H9 (cell line): ENCODE data around the gene MB. TPM values are rescaled to one million over a fixed set of nuclear protein-coding genes. Genes with fewer than 3 reads are reported as not detected.

Source experiments
- DNase-seq: peaks from one replicate; pipeline ENCODE4 v3.0.0-alpha.2; 2017
- H2AFZ ChIP-seq: one replicate; pipeline ENCODE4 v1.6.1; 2013; ENCODE audit warnings: mild to moderate bottlenecking, low read length, control low read depth, moderate library complexity
- H2AK5ac ChIP-seq: 2 replicates; pipeline ENCODE4 v1.6.1; 2013; ENCODE audit warnings: low read length, control low read depth, mixed read lengths; ENCODE audit not compliant: insufficient read length
- H2BK120ac ChIP-seq: one replicate; pipeline ENCODE4 v1.6.1; 2013; ENCODE audit warnings: low read depth, mild to moderate bottlenecking, low read length, control low read depth, inconsistent platforms; ENCODE audit not compliant: poor library complexity, severe bottlenecking
- H2BK12ac ChIP-seq: 2 replicates; pipeline ENCODE4 v1.6.1; 2013; ENCODE audit warnings: low read length, control low read depth, mixed read lengths, low read depth; ENCODE audit not compliant: insufficient read length
- H2BK15ac ChIP-seq: 2 replicates; pipeline ENCODE4 v1.6.1; 2013; ENCODE audit warnings: low read depth, low read length, control low read depth
- H2BK20ac ChIP-seq: one replicate; pipeline ENCODE4 v1.6.1; 2013; ENCODE audit warnings: low read depth, mild to moderate bottlenecking, low read length, control low read depth, inconsistent platforms; ENCODE audit not compliant: poor library complexity, severe bottlenecking
- H2BK5ac ChIP-seq: 2 replicates; pipeline ENCODE4 v1.6.1; 2013; ENCODE audit warnings: low read length, control low read depth, mixed read lengths; ENCODE audit not compliant: insufficient read length
- H3K14ac ChIP-seq: 2 replicates; pipeline ENCODE4 v1.6.1; 2013; ENCODE audit warnings: low read length, control low read depth; ENCODE audit not compliant: insufficient read depth
- H3K18ac ChIP-seq: 2 replicates; pipeline ENCODE4 v1.6.1; 2013; ENCODE audit warnings: low read depth, mild to moderate bottlenecking, mixed read lengths, low read length, control low read depth; ENCODE audit not compliant: insufficient read length
- H3K23ac ChIP-seq: 2 replicates; pipeline ENCODE4 v1.6.1; 2013; ENCODE audit warnings: low read length, control low read depth, mixed read lengths, low read depth; ENCODE audit not compliant: insufficient read length
- H3K23me2 ChIP-seq: 2 replicates; pipeline ENCODE4 v1.6.1; 2013; ENCODE audit warnings: low read depth, mild to moderate bottlenecking, mixed read lengths, low read length, control low read depth; ENCODE audit not compliant: insufficient read length, poor library complexity, severe bottlenecking
- H3K27ac ChIP-seq: 2 replicates; pipeline ENCODE4 v1.5.1; 2013; ENCODE audit warnings: low read length, control low read depth, mixed read lengths, low read depth; ENCODE audit not compliant: insufficient read length
- H3K27me3 ChIP-seq: 2 replicates; pipeline ENCODE4 v1.6.1; 2013; ENCODE audit warnings: low read length, control low read depth, inconsistent platforms; ENCODE audit not compliant: insufficient read depth
- H3K4ac ChIP-seq: 2 replicates; pipeline ENCODE4 v1.6.1; 2013; ENCODE audit warnings: low read depth, mild to moderate bottlenecking, control low read depth, inconsistent platforms, low read length, moderate library complexity
- H3K4me1 ChIP-seq: 2 replicates; pipeline ENCODE4 v1.6.1; 2013; ENCODE audit warnings: low read length, control low read depth, inconsistent platforms; ENCODE audit not compliant: insufficient read depth
- H3K4me2 ChIP-seq: 2 replicates; pipeline ENCODE4 v1.6.1; 2013; ENCODE audit warnings: low read length, control low read depth, mixed read lengths; ENCODE audit not compliant: insufficient read length, insufficient read depth
- H3K56ac ChIP-seq: 2 replicates; pipeline ENCODE4 v1.6.1; 2013; ENCODE audit warnings: low read depth, mild to moderate bottlenecking, mixed read lengths, low read length, control low read depth; ENCODE audit not compliant: insufficient read length
- H3K79me1 ChIP-seq: 2 replicates; pipeline ENCODE4 v1.6.1; 2013; ENCODE audit warnings: low read depth, mild to moderate bottlenecking, moderate library complexity, low read length, control low read depth, inconsistent platforms; ENCODE audit not compliant: insufficient read depth, poor library complexity, severe bottlenecking
- H3K79me2 ChIP-seq: 2 replicates; pipeline ENCODE4 v1.6.1; 2013; ENCODE audit warnings: low read length, control low read depth, inconsistent platforms; ENCODE audit not compliant: insufficient read depth
- H3K9ac ChIP-seq: 2 replicates; pipeline ENCODE4 v1.6.1; 2013; ENCODE audit warnings: low read length, control low read depth, mixed read lengths; ENCODE audit not compliant: insufficient read length; ENCODE audit errors: extremely low read depth
- H3K9me3 ChIP-seq: one replicate; pipeline ENCODE4 v1.6.1; 2013; ENCODE audit warnings: low read depth, low read length, inconsistent platforms; ENCODE audit not compliant: control insufficient read depth
- H3T11ph ChIP-seq: one replicate; pipeline ENCODE4 v1.6.1; 2013; ENCODE audit warnings: mild to moderate bottlenecking, low read length, control low read depth, inconsistent platforms
- H4K20me1 ChIP-seq: one replicate; pipeline ENCODE4 v1.6.1; 2013; ENCODE audit not compliant: control insufficient read depth, insufficient read length, insufficient read depth
- H4K5ac ChIP-seq: 2 replicates; pipeline ENCODE4 v1.6.1; 2013; ENCODE audit warnings: low read depth, mild to moderate bottlenecking, mixed read lengths, low read length, control low read depth; ENCODE audit not compliant: insufficient read length
- H4K8ac ChIP-seq: replicated peaks from 2 replicates; pipeline ENCODE4 v1.6.1; 2013; ENCODE audit warnings: low read length, control low read depth, mixed read lengths, low read depth; ENCODE audit not compliant: insufficient read length
- H4K91ac ChIP-seq: 2 replicates; pipeline ENCODE4 v1.6.1; 2013; ENCODE audit warnings: low read depth, mild to moderate bottlenecking, moderate library complexity, mixed read lengths, low read length, control low read depth; ENCODE audit not compliant: insufficient read length
- H3K27ac Mint-ChIP-seq, 3 experiments: 2 replicates in 2 of 3; 3 replicates in 1 of 3; pipeline ENCODE4 v1.8.0; 2020 to 2021; ENCODE audit warnings: mixed read lengths in 3 of 3, mild to moderate bottlenecking in 1 of 3, moderate library complexity in 1 of 3
- H3K27me3 Mint-ChIP-seq: 2 replicates; pipeline ENCODE4 v1.8.0; 2021; ENCODE audit warnings: low read depth, mild to moderate bottlenecking, moderate library complexity, mixed read lengths
- H3K36me3 Mint-ChIP-seq, 3 experiments: 2 replicates in 2 of 3; 3 replicates in 1 of 3; pipeline ENCODE4 v1.8.0; 2020 to 2021; ENCODE audit warnings: low read depth in 3 of 3, mixed read lengths in 3 of 3; ENCODE audit not compliant: insufficient read depth in 1 of 3
- H3K4me1 Mint-ChIP-seq, 2 experiments: 2 replicates each; pipeline ENCODE4 v1.8.0; 2020; ENCODE audit warnings: mixed read lengths in 2 of 2
- H3K4me3 Mint-ChIP-seq, 2 experiments: 2 replicates in 1 of 2; 3 replicates in 1 of 2; pipeline ENCODE4 v1.8.0; 2020 to 2021; ENCODE audit warnings: mild to moderate bottlenecking in 2 of 2, mixed read lengths in 2 of 2, moderate library complexity in 1 of 2
- H3K9me3 Mint-ChIP-seq, 2 experiments: 2 replicates in 1 of 2; 3 replicates in 1 of 2; pipeline ENCODE4 v1.8.0; 2020; ENCODE audit warnings: mild to moderate bottlenecking in 2 of 2, mixed read lengths in 2 of 2, moderate library complexity in 1 of 2
- CTCF ChIP-seq: fragments of 200-600 bp; sonication (generic); conservative IDR thresholded peaks from 3 replicates; pipeline ENCODE4 v1.8.0; 2021; ENCODE audit warnings: antibody characterized with exemption, mild to moderate bottlenecking
- WGBS: extraction: QIAGEN DNeasy Blood & Tissue Kit; methylation state at CpG from one replicate; pipeline ENCODE4 v1.1.7; 2013; ENCODE audit warnings: missing lambda C conversion rate, low lambda C conversion rate, mixed read lengths; ENCODE audit not compliant: insufficient read length; ENCODE audit errors: extremely low coverage; 5-methylcytosine and 5-hydroxymethylcytosine counted together
- total RNA-seq: library from RNA; stranded (reverse); gene quantifications from 2 replicates; pipeline ENCODE4 v1.2.1, GENCODE V29; 2021

Gene MB
- total RNA-seq, 1 experiment from 2014 or later = 0.55 TPM

- Mint-ChIP-seq H3K9me3 (no peaks in the 10 kb centered on the region), H3K27me3 (peaks cover 3% of the 10 kb centered on the region), H3K27ac (peak overlapping the region in 1 of 3 experiments; percentile 74; a peak in 1 of 7 replicates), H3K4me1 (peaks cover 0 to 21% of the 10 kb centered on the region in 2 experiments; a peak in 3 of 4 replicates), H3K36me3 (no peaks in the 10 kb centered on the region), H3K4me3 (no peak overlapping the region)
- H3K56ac ChIP-seq = no peak overlapping the region
- H3T11ph ChIP-seq = no peak overlapping the region
- no peak overlapping the region for H4K5ac ChIP-seq
- H3K4ac ChIP-seq = no peak overlapping the region
- no peak overlapping the region for H2AFZ ChIP-seq
- no peak overlapping the region for H4K8ac ChIP-seq
- no peak overlapping the region for H4K91ac ChIP-seq
- no peaks in the 10 kb centered on the region for H4K20me1 ChIP-seq
- no peak for DNase-seq
- no peak for TF ChIP-seq CTCF
- H2BK12ac ChIP-seq = no peak overlapping the region
- no peak overlapping the region for H2BK15ac ChIP-seq
- H3K79me2 ChIP-seq = no peaks in the 10 kb centered on the region
- no peak overlapping the region for H2AK5ac ChIP-seq
- H3K9me3 ChIP-seq = no peaks in the 10 kb centered on the region
- H3K23ac ChIP-seq = no peak overlapping the region
- H3K9ac ChIP-seq = no peak overlapping the region
- no peaks in the 10 kb centered on the region for H3K27me3 ChIP-seq
- H3K4me2 ChIP-seq = no peak overlapping the region
- no peaks in the 10 kb centered on the region for H3K79me1 ChIP-seq
- no peak overlapping the region for H2BK5ac ChIP-seq
- H3K27ac ChIP-seq = no peak overlapping the region
- H3K4me1 ChIP-seq = no peaks in the 10 kb centered on the region
- no CpG with 5 or more reads among the region's 16 CpGs for WGBS
- H2BK120ac ChIP-seq = no peak overlapping the region
- H3K14ac ChIP-seq = no peak overlapping the region
- no peaks in the 10 kb centered on the region for H3K23me2 ChIP-seq
- no peak overlapping the region for H2BK20ac ChIP-seq
- H3K18ac ChIP-seq = no peak overlapping the region
Measured at GRCh38 chr22:35597692-35598395, 19.3 kb downstream of the MB start.
